B cell (primary cell): ENCODE data around the gene LYSMD3. TPM values are rescaled to one million over a fixed set of nuclear protein-coding genes. Genes with fewer than 3 reads are reported as not detected.

Experiments used
- ATAC-seq: fragments of 200-7000 bp; cut with Tn5 transposase; one replicate; pipeline ENCODE4 v1.10.0; 2021; ENCODE audit warnings: low read depth, mild to moderate bottlenecking, moderate number of reproducible peaks, moderate library complexity
- CTCF ChIA-PET: fragments of 350-600 bp; sonication (Branson Sonifier 250); formaldehyde crosslinking; loops from one replicate; lab custom pipeline; 2021; ENCODE audit warnings: antibody characterized with exemption, inconsistent platforms; lab: Charles Lee
- POLR2A ChIA-PET: fragments of 350-600 bp; sonication (Branson Sonifier 250); formaldehyde crosslinking; loops from one replicate; lab custom pipeline; 2021; ENCODE audit warnings: antibody characterized with exemption; lab: Charles Lee
- DNase-seq: peaks from one replicate; pipeline ENCODE4 v3.0.0; 2013
- H2AFZ ChIP-seq: 2 replicates; pipeline ENCODE4 v1.6.1; 2012; ENCODE audit warnings: mild to moderate bottlenecking, low read depth, low read length; ENCODE audit not compliant: insufficient read depth, poor library complexity, severe bottlenecking
- H3K27ac ChIP-seq, 2 donors: 1 replicate in 1 of 2; 2 replicates in 1 of 2; pipeline ENCODE4 v1.5.1; 2012 to 2013; ENCODE audit warnings: low read length in 2 of 2, mild to moderate bottlenecking in 2 of 2, moderate library complexity in 1 of 2
- H3K27me3 ChIP-seq, 4 experiments: fragments of 200-600 bp in 1 of 4; sonication (generic) in 1 of 4; replicated peaks in 1 of 4; 1 replicate in 2 of 4; 2 replicates in 2 of 4; pipeline versions ENCODE4 v1.6.1 to v1.7.0; 2013 to 2016; ENCODE audit warnings: low read length in 3 of 4, mild to moderate bottlenecking in 2 of 4, mixed read lengths in 1 of 4, moderate library complexity in 1 of 4; ENCODE audit not compliant: insufficient read depth in 4 of 4, control insufficient read depth in 3 of 4; ENCODE audit errors: control extremely low read depth in 1 of 4
- H3K36me3 ChIP-seq, 2 experiments: replicated peaks in 1 of 2; 1 replicate in 1 of 2; 2 replicates in 1 of 2; pipeline versions ENCODE4 v1.6.1 to v1.7.1; 2013; ENCODE audit warnings: low read length in 1 of 2; ENCODE audit not compliant: insufficient read depth in 2 of 2, control insufficient read depth in 1 of 2; ENCODE audit errors: control extremely low read depth in 1 of 2, extremely low read depth in 1 of 2
- H3K4me1 ChIP-seq, 2 donors: fragments of 200-600 bp in 1 of 2; sonication (generic) in 1 of 2; 1 replicate in 1 of 2; 2 replicates in 1 of 2; pipeline versions ENCODE4 v1.5.1 to v1.6.1; 2013 to 2017; ENCODE audit warnings: low read length in 2 of 2; ENCODE audit not compliant: control insufficient read depth in 2 of 2, insufficient read depth in 2 of 2
- H3K4me2 ChIP-seq: replicated peaks from 2 replicates; pipeline ENCODE3; 2012; ENCODE audit warnings: mild to moderate bottlenecking, low read depth, low read length; ENCODE audit not compliant: poor library complexity, severe bottlenecking
- H3K4me3 ChIP-seq, 5 experiments: fragments of 200-600 bp in 1 of 5; sonication (generic) in 1 of 5; 1 replicate in 3 of 5; 2 replicates in 2 of 5; pipeline versions ENCODE4 v1.5.1 to v1.7.0; 2011 to 2016; ENCODE audit warnings: low read length in 4 of 5, mild to moderate bottlenecking in 4 of 5, low read depth in 2 of 5, control low read depth in 1 of 5, moderate library complexity in 1 of 5; ENCODE audit not compliant: insufficient read depth in 1 of 5; ENCODE audit errors: control extremely low read depth in 1 of 5, extremely low read depth in 1 of 5
- H3K79me2 ChIP-seq: fragments of 200-600 bp; sonication (generic); one replicate; pipeline ENCODE4 v1.6.0; 2016; ENCODE audit warnings: low read length; ENCODE audit not compliant: control insufficient read depth, insufficient read depth
- H3K9ac ChIP-seq: fragments of 200-600 bp; sonication (generic); 2 replicates; pipeline ENCODE4 v1.6.1; 2017; ENCODE audit warnings: mild to moderate bottlenecking, low read length, moderate library complexity
- H3K9me3 ChIP-seq, 3 donors: one replicate each; pipeline versions ENCODE4 v1.6.1 to v1.7.1; 2013; ENCODE audit warnings: low read length in 2 of 3; ENCODE audit not compliant: control insufficient read depth in 2 of 3, insufficient read depth in 1 of 3; ENCODE audit errors: control extremely low read depth in 1 of 3
- H4K20me1 ChIP-seq: 2 replicates; pipeline ENCODE4 v1.6.0; 2012; ENCODE audit warnings: mild to moderate bottlenecking, low read length; ENCODE audit not compliant: insufficient read depth, control insufficient read depth, poor library complexity, severe bottlenecking
- H3K27ac Mint-ChIP-seq: one replicate; pipeline ENCODE4 v1.8.0; 2021; ENCODE audit warnings: mixed read lengths
- H3K27me3 Mint-ChIP-seq: one replicate; pipeline ENCODE4 v1.8.0; 2021; ENCODE audit warnings: mixed read lengths
- H3K4me1 Mint-ChIP-seq: one replicate; pipeline ENCODE4 v1.8.0; 2021; ENCODE audit warnings: mixed read lengths
- H3K4me3 Mint-ChIP-seq: one replicate; pipeline ENCODE4 v1.8.0; 2021; ENCODE audit warnings: mixed read lengths
- H3K9me3 Mint-ChIP-seq: one replicate; pipeline ENCODE4 v1.8.0; 2022; ENCODE audit warnings: mixed read lengths; ENCODE audit not compliant: insufficient read depth
- EZH2 ChIP-seq: IDR thresholded peaks from 2 replicates; pipeline ENCODE4 v1.6.1; 2012; ENCODE audit warnings: borderline replicate concordance, low read depth, mild to moderate bottlenecking, moderate library complexity, low read length; ENCODE audit not compliant: insufficient read depth, poor library complexity, severe bottlenecking
- WGBS: methylation state at CpG from one replicate; pipeline ENCODE4 v1.1.5; 2013; ENCODE audit warnings: missing lambda C conversion rate; ENCODE audit not compliant: insufficient coverage; 5-methylcytosine and 5-hydroxymethylcytosine counted together
- intact Hi-C: fragments of 100-400 bp; cut with micrococcal nuclease; formaldehyde crosslinking; loops from one replicate; pipeline ENCODE4 v1.10.0; 2022
- polyA plus RNA-seq: library from polyadenylated mRNA; depleted of rRNA; stranded (reverse); fragments of >200 nt; gene quantifications from 2 replicates; pipeline ENCODE4 v1.2.3, GENCODE V29; 2012
- total RNA-seq, 2 donors: library from RNA; stranded (reverse); fragments of 120-200 nt in 1 of 2; gene quantifications; 1 replicate in 1 of 2; 2 replicates in 1 of 2; pipeline versions ENCODE4 v1.2.3 to v1.2.4, GENCODE V29; 2013 to 2022
- TF ChIP-seq, protein P1 (sequence below): fragments of 200-600 bp; IDR thresholded peaks from one replicate; pipeline ENCODE4 v1.8.0; 2022; ENCODE audit warnings: antibody characterized with exemption, mild to moderate bottlenecking

LYSMD3 gene
- total and polyA plus RNA-seq, 2 donors (not counting 1 experiment from before 2014, with no cell fraction given), result 6.0 to 25.2 TPM

DNA sequence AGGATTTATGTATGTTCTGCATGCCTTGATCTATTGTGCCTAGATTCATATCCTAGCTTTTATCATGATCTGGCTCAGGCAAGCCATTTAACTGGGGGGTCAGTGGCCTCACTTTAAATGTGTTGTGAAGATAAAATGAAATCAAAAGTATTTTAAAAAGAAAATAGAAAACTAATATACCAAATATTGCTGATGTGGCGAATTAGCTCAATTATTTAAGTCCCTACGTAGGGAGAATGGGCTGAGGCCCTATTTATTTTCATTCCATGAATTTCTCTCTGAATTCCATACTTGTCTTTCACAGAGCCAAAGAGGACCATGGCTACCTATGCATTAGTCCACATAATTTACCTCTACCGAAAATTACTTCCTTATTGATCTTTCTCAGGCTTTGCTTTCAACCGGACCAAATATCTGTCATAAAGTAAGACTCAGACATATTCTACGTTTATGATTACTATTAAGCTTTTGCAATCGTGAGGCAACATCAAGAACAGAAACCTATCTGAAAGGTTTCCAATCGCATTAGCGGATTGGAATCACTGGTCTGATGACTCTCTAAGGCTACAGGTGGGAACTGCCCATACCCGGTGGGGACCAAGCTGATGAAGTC lies 56.5 kb downstream of the LYSMD3 start:
- ChIA-PET CTCF (interaction anchor here (1.1 to 3.3 kb wide), 5 partner anchors 33 to 912 kb away, joined by 3 to 21 read pairs (median 7); partner anchors contain the start of genes CETN3 and LYSMD3), POLR2A (interaction anchor here (1.0 kb wide), 1 partner anchor 63 kb away, joined by 3 read pairs; the partner anchor contains the start of gene CETN3)
- Mint-ChIP-seq H3K4me3 (peak overlapping the region; percentile 96), H3K27ac (peak overlapping the region; percentile 94), H3K27me3 (no peaks in the 10 kb centered on the region), H3K9me3 (peaks cover 4% of the 10 kb centered on the region), H3K4me1 (peaks cover 25% of the 10 kb centered on the region)
- ATAC-seq (no peak), DNase-seq (no peak)
- Histone ChIP-seq H3K4me1 (peaks cover 11 to 15% of the 10 kb centered on the region in 2 donors), H3K9ac (peak overlapping the region; percentile 84), H3K27ac (no peak overlapping the region), H3K27me3 (no peaks in the 10 kb centered on the region), H3K4me2 (peak overlapping the region; percentile 80), H4K20me1 (no peaks in the 10 kb centered on the region), H3K9me3 (no peaks in the 10 kb centered on the region), H3K4me3 (peak overlapping the region; percentile 67 to 94 (median 86)), H3K79me2 (peaks cover 33% of the 10 kb centered on the region), H3K36me3 (no peaks in the 10 kb centered on the region), H2AFZ (peak overlapping the region; percentile 97)
- intact Hi-C loops, result loop anchor here (10.0 kb wide), 1 partner anchor 1588 kb away; the partner anchor contains the start of gene MEF2C
- TF ChIP-seq, protein P1, sequence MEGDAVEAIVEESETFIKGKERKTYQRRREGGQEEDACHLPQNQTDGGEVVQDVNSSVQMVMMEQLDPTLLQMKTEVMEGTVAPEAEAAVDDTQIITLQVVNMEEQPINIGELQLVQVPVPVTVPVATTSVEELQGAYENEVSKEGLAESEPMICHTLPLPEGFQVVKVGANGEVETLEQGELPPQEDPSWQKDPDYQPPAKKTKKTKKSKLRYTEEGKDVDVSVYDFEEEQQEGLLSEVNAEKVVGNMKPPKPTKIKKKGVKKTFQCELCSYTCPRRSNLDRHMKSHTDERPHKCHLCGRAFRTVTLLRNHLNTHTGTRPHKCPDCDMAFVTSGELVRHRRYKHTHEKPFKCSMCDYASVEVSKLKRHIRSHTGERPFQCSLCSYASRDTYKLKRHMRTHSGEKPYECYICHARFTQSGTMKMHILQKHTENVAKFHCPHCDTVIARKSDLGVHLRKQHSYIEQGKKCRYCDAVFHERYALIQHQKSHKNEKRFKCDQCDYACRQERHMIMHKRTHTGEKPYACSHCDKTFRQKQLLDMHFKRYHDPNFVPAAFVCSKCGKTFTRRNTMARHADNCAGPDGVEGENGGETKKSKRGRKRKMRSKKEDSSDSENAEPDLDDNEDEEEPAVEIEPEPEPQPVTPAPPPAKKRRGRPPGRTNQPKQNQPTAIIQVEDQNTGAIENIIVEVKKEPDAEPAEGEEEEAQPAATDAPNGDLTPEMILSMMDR, result no peak
- TF ChIP-seq EZH2, result no peak
- WGBS, result 39% methylated on average over 8 of the region's 9 CpGs

Other genes starting within 250 kb of the LYSMD3 start
- gene CETN3, start 119.8 kb downstream of the LYSMD3 start, total RNA-seq, result 17.0 and 18.0 TPM in 2 replicates
- 1.5 and 3.2 TPM in 2 replicates for gene CETN3, start 119.8 kb downstream of the LYSMD3 start, polyA plus RNA-seq
- 11.5 and 13.3 TPM in 2 replicates for gene MBLAC2, start 54.8 kb downstream of the LYSMD3 start, total RNA-seq
- 2.9 and 3.8 TPM in 2 replicates for gene MBLAC2, start 54.8 kb downstream of the LYSMD3 start, polyA plus RNA-seq
- 2.0 and 2.3 TPM in 2 replicates for gene POLR3G, start 54.7 kb downstream of the LYSMD3 start, total RNA-seq
- 0.52 and 0.76 TPM in 2 replicates for gene POLR3G, start 54.7 kb downstream of the LYSMD3 start, polyA plus RNA-seq
- gene ADGRV1, start 29.2 kb upstream of the LYSMD3 start, total RNA-seq, result 0.10 TPM in 1 of 2 replicates, not detected in the other
- 0.07 TPM in 1 of 2 replicates, not detected in the other for gene ADGRV1, start 29.2 kb upstream of the LYSMD3 start, polyA plus RNA-seq